Astrocyte of the spinal cord (primary cell): Measurements from ENCODE around the gene HYDIN.

Source experiments
- DNase-seq: peaks from one replicate; pipeline ENCODE4 v3.0.0; 2011; ENCODE audit warnings: low read depth, low spot score
- H3K4me3 ChIP-seq: 2 replicates; pipeline ENCODE4 v1.5.1; 2011; ENCODE audit warnings: low read depth, mild to moderate bottlenecking, low read length, moderate library complexity
- CTCF ChIP-seq: IDR thresholded peaks from 2 replicates; pipeline ENCODE4 v1.5.1; 2012; ENCODE audit warnings: low read depth, mild to moderate bottlenecking, low read length, inconsistent platforms
- in situ Hi-C: cut with HindIII; loops from 2 replicates; pipeline ENCODE4 v1.10.0; 2017; ENCODE audit warnings: low sequenced_read_pairs

The HYDIN gene

GRCh38 chr16:70793851-70794502 is 436.5 kb downstream of the HYDIN start:
- no peak overlapping the region for H3K4me3 ChIP-seq
- no peak for DNase-seq
- in situ Hi-C loops, result no loop called here
- no peak for TF ChIP-seq CTCF

GRCh38 chr16:70790815-70791214 is 439.7 kb downstream of the HYDIN start:
- in situ Hi-C loops, result no loop called here
- DNase-seq, result no peak
- no peak for TF ChIP-seq CTCF
- no peak overlapping the region for H3K4me3 ChIP-seq

- no peak for TF ChIP-seq CTCF
- H3K4me3 ChIP-seq, result no peak overlapping the region
- in situ Hi-C loops, result no loop called here
- no peak for DNase-seq
Observed at GRCh38 chr16:70789595-70790447, 440.7 kb downstream of the HYDIN start.

GRCh38 chr16:70788668-70789594 is 441.6 kb downstream of the HYDIN start:
- in situ Hi-C loops, result no loop called here
- peak; percentile 55 for DNase-seq
- no peak for TF ChIP-seq CTCF
- no peak overlapping the region for H3K4me3 ChIP-seq

GRCh38 chr16:70786020-70786755 is 444.3 kb downstream of the HYDIN start:
- no peak overlapping the region for H3K4me3 ChIP-seq
- no peak for DNase-seq
- in situ Hi-C loops, result no loop called here
- no peak for TF ChIP-seq CTCF
